Osteoblast (primary cell): ENCODE data around the gene JAZF1. TPM values are rescaled to one million over a fixed set of nuclear protein-coding genes. Genes with fewer than 3 reads are reported as not detected.

Experiments
- DNase-seq: peaks from one replicate; pipeline ENCODE4 v3.0.0; 2011; ENCODE audit warnings: low spot score, mixed read lengths; ENCODE audit not compliant: insufficient read length; ENCODE audit errors: missing footprints
- H2AFZ ChIP-seq: 2 replicates; pipeline ENCODE4 v1.6.0; 2011; ENCODE audit warnings: mild to moderate bottlenecking, low read length
- H3K27ac ChIP-seq: 2 replicates; pipeline ENCODE4 v1.5.1; 2011; ENCODE audit warnings: mild to moderate bottlenecking, low read depth, low read length, moderate library complexity
- H3K27me3 ChIP-seq: 2 replicates; pipeline ENCODE4 v1.6.0; 2012; ENCODE audit warnings: mild to moderate bottlenecking, control low read depth, inconsistent platforms, low read length, moderate library complexity; ENCODE audit not compliant: insufficient read depth
- H3K36me3 ChIP-seq: 2 replicates; pipeline ENCODE4 v1.5.1; 2011; ENCODE audit warnings: mild to moderate bottlenecking, low read length, control low read depth, moderate library complexity; ENCODE audit not compliant: insufficient read depth
- H3K4me1 ChIP-seq: 2 replicates; pipeline ENCODE4 v1.5.1; 2011; ENCODE audit warnings: mild to moderate bottlenecking, low read length, control low read depth, moderate library complexity; ENCODE audit not compliant: insufficient read depth
- H3K4me2 ChIP-seq: 2 replicates; pipeline ENCODE4 v1.6.0; 2011; ENCODE audit warnings: mild to moderate bottlenecking, low read length; ENCODE audit not compliant: insufficient read depth
- H3K4me3 ChIP-seq: fragments of 200-600 bp; sonication (generic); 3 replicates; pipeline ENCODE4 v1.5.1; 2012; ENCODE audit warnings: mild to moderate bottlenecking, low read length, inconsistent platforms; ENCODE audit not compliant: insufficient read depth
- H3K79me2 ChIP-seq: 2 replicates; pipeline ENCODE4 v1.6.0; 2012; ENCODE audit warnings: mild to moderate bottlenecking, low read length, control low read depth, inconsistent platforms; ENCODE audit not compliant: insufficient read depth
- H3K9me3 ChIP-seq: 2 replicates; pipeline ENCODE4 v1.5.1; 2011; ENCODE audit warnings: low read depth, low read length, control low read depth
- H4K20me1 ChIP-seq: 2 replicates; pipeline ENCODE4 v1.6.0; 2012; ENCODE audit warnings: mild to moderate bottlenecking, low read length, control low read depth; ENCODE audit not compliant: insufficient read depth
- total RNA-seq: library from RNA; depleted of rRNA; stranded (reverse); fragments of >200 nt; gene quantifications from 2 replicates; pipeline ENCODE4 v1.2.3, GENCODE V29; 2012
- TF ChIP-seq, protein P1 (sequence below): IDR thresholded peaks from 2 replicates; pipeline ENCODE4 v1.5.1; 2011; ENCODE audit warnings: mild to moderate bottlenecking, low read depth, low read length, moderate library complexity; ENCODE audit errors: extremely low read depth

JAZF1 gene
- total RNA-seq, 1 donor: 15.9 TPM

DNA sequence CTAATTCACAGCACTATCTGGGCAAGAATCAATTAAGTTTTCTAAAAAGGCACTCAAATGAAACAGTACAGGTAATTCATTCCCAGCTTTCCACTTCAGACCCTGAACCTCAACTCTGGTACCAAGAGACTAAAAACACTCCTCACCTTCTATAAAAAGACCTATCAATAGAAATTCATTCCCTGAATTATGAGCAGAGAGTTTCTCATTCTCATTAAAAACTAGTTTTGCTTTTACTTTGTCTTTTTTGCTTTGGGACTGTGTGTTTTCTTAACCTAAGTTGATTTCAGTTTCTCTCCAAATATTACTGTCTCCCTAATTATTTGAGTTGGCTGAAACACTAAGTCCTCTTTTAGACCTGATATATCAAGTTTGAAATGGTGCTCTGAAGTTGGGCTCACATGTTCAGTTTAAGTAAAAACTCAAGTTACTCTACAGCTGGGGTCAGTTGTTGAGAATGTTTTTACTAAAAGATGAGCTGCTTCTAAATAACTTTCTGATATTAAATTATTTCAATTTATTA, 189.5 kb downstream of the JAZF1 start:
- DNase-seq: no peak
- Histone ChIP-seq H3K79me2 (peaks cover 9% of the 10 kb centered on the region), H3K27ac (no peak overlapping the region), H3K36me3 (no peaks in the 10 kb centered on the region), H3K4me1 (peaks cover 9% of the 10 kb centered on the region), H4K20me1 (peaks cover 26% of the 10 kb centered on the region), H3K4me2 (no peak overlapping the region), H3K27me3 (no peaks in the 10 kb centered on the region), H2AFZ (no peak overlapping the region), H3K4me3 (no peak overlapping the region), H3K9me3 (no peaks in the 10 kb centered on the region)
- TF ChIP-seq, protein P1, sequence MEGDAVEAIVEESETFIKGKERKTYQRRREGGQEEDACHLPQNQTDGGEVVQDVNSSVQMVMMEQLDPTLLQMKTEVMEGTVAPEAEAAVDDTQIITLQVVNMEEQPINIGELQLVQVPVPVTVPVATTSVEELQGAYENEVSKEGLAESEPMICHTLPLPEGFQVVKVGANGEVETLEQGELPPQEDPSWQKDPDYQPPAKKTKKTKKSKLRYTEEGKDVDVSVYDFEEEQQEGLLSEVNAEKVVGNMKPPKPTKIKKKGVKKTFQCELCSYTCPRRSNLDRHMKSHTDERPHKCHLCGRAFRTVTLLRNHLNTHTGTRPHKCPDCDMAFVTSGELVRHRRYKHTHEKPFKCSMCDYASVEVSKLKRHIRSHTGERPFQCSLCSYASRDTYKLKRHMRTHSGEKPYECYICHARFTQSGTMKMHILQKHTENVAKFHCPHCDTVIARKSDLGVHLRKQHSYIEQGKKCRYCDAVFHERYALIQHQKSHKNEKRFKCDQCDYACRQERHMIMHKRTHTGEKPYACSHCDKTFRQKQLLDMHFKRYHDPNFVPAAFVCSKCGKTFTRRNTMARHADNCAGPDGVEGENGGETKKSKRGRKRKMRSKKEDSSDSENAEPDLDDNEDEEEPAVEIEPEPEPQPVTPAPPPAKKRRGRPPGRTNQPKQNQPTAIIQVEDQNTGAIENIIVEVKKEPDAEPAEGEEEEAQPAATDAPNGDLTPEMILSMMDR: no peak

DNA sequence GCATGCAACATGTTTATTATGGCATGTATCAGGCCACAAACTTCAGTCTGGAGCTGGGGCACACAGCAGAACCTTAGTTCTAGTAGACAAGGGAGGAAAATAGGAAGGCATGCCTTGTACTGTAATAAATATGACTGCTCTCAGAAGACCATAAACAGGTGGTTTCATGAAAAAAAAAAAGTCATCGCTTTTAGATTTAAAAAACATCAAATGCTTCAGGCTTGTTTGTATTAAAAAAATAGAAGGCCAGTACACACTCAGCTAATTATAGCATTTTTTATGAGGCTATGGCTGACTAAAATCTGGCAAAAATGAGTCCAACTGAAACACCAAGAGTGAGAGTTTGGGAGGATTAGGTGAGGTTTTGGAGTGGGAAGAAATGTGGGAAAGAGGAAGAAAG, 204.1 kb downstream of the JAZF1 start:
- no peak overlapping the region for H3K4me3 ChIP-seq
- no peaks in the 10 kb centered on the region for H3K36me3 ChIP-seq
- peaks cover 17% of the 10 kb centered on the region for H4K20me1 ChIP-seq
- H3K27ac ChIP-seq: no peak overlapping the region
- H3K4me1 ChIP-seq: peaks cover 3% of the 10 kb centered on the region
- no peak overlapping the region for H3K4me2 ChIP-seq
- TF ChIP-seq, protein P1: no peak
- H3K9me3 ChIP-seq: no peaks in the 10 kb centered on the region
- H2AFZ ChIP-seq: no peak overlapping the region
- H3K79me2 ChIP-seq: peaks cover 10% of the 10 kb centered on the region
- H3K27me3 ChIP-seq: no peaks in the 10 kb centered on the region
- no peak for DNase-seq

GRCh38 chr7:27973625-27974024, 207.0 kb downstream of the JAZF1 start:
- Histone ChIP-seq H3K79me2 (peaks cover 11% of the 10 kb centered on the region), H3K27ac (no peak overlapping the region), H3K4me3 (no peak overlapping the region), H3K9me3 (no peaks in the 10 kb centered on the region), H3K36me3 (no peaks in the 10 kb centered on the region), H4K20me1 (peaks cover 15% of the 10 kb centered on the region), H3K4me1 (peaks cover 3% of the 10 kb centered on the region), H3K4me2 (no peak overlapping the region), H2AFZ (no peak overlapping the region), H3K27me3 (no peaks in the 10 kb centered on the region)
- DNase-seq: no peak
- TF ChIP-seq, protein P1: no peak

- TF ChIP-seq, protein P1: no peak
- Histone ChIP-seq H3K27ac (no peak overlapping the region), H3K4me1 (peaks cover 3% of the 10 kb centered on the region), H3K27me3 (no peaks in the 10 kb centered on the region), H3K4me2 (no peak overlapping the region), H4K20me1 (peaks cover 15% of the 10 kb centered on the region), H2AFZ (no peak overlapping the region), H3K79me2 (peaks cover 6% of the 10 kb centered on the region), H3K36me3 (no peaks in the 10 kb centered on the region), H3K4me3 (no peak overlapping the region), H3K9me3 (no peaks in the 10 kb centered on the region)
- DNase-seq: no peak
These were observed 208.3 kb downstream of the JAZF1 start for GRCh38 chr7:27972276-27972675.
